Heart left ventricle (tissue), 13 donors: ENCODE data around the gene SLC22A23.

Source experiments
- CTCF ChIP-seq, 12 donors: fragments of 200-600 bp; sonication (generic) in 4 of 12; IDR thresholded peaks; one replicate each; pipeline versions ENCODE4 v1.5.0 to v1.8.0; 2018 to 2022; ENCODE audit warnings: antibody characterized with exemption in 12 of 12, mild to moderate bottlenecking in 5 of 12
- POLR2A ChIP-seq, 2 donors: fragments of 450-650 bp; IDR thresholded peaks; one replicate each; pipeline ENCODE4 v1.6.1; 2017; ENCODE audit warnings: antibody characterized with exemption in 2 of 2, mild to moderate bottlenecking in 2 of 2, moderate library complexity in 2 of 2
- donor health status: ischemic (EF 13 %, LVEDD 7.1; RV severe dilation, severe dysfunction).
- donor health status: DM: no; HTN: yes; CAD: no.
- donor health status: DM: no; HTN: no; CAD: no.
- donor health status: ischemic (EF 25% LVEDD 6.9; RV normal size, moderate dysfunction).
- donor health status: ischemic (EF 25% LVEDD 5.7; RV mildly dilated, moderate dysfunction).
- donor health status: ischemic (EF 35%, LVEDD 5.7; RV mildly dilated, moderate dysfunction).
- donor health status: nonischemic (EF 11% LVEDD 7.7; RV severe dilation, severe dysfunction).
- donor health status: DM: yes; HTN: yes; CAD: no.
- donor health status: PGD.
- donor health status: ischemic (EF 29% LVEDD 5.4; RV normal size, mild dysfunction).
- donor health status: nonischemic (EF 23%, LVEDD 6.1; RV moderate dilation, normal function).

- no peak for TF ChIP-seq CTCF (IDR thresholded peaks at IDR 0.05)
- no peak for TF ChIP-seq POLR2A (IDR thresholded peaks at IDR 0.05)
Measured at GRCh38 chr6:3376893-3377535, 79.8 kb downstream of the SLC22A23 start.
